Smooth muscle cell (in vitro differentiated cells): ENCODE results near the gene PCLAF. TPM values are rescaled to one million over a fixed set of nuclear protein-coding genes. Genes with fewer than 3 reads are reported as not detected.
"Not testable (repeated sequence)": the region's sequence is repeated elsewhere in the genome, so short reads cannot be mapped to it uniquely, and the experiment has no call there.

Experiments used
- DNase-seq: peaks from one replicate; lab custom pipeline; 2025; ENCODE audit not compliant: unreplicated experiment; lab: John Stamatoyannopoulos, UW
- H2AFZ ChIP-seq: fragments of 200-600 bp; sonication (generic); 2 replicates; pipeline ENCODE4 v1.6.0; 2016; ENCODE audit warnings: antibody characterized with exemption, low read depth, mild to moderate bottlenecking
- H3F3A ChIP-seq: fragments of 200-600 bp; sonication (generic); 2 replicates; pipeline ENCODE4 v1.6.0; 2017; ENCODE audit warnings: antibody characterized with exemption, low read depth
- H3K27ac ChIP-seq: fragments of 200-600 bp; sonication (generic); 2 replicates; pipeline ENCODE4 v1.5.1; 2016; ENCODE audit warnings: low read depth, mild to moderate bottlenecking
- H3K27me3 ChIP-seq: fragments of 200-600 bp; sonication (generic); 2 replicates; pipeline ENCODE4 v1.6.1; 2016; ENCODE audit warnings: low read depth, mild to moderate bottlenecking
- H3K36me3 ChIP-seq: fragments of 200-600 bp; sonication (generic); 2 replicates; pipeline ENCODE4 v1.5.1; 2016; ENCODE audit warnings: low read depth
- H3K4me1 ChIP-seq: fragments of 200-600 bp; sonication (generic); 2 replicates; pipeline ENCODE4 v1.5.1; 2016; ENCODE audit warnings: low read depth
- H3K4me2 ChIP-seq: fragments of 200-600 bp; sonication (generic); 2 replicates; pipeline ENCODE4 v1.6.0; 2016; ENCODE audit warnings: mild to moderate bottlenecking
- H3K4me3 ChIP-seq: fragments of 200-600 bp; sonication (generic); 2 replicates; pipeline ENCODE4 v1.5.1; 2016; ENCODE audit warnings: mild to moderate bottlenecking
- H3K79me2 ChIP-seq: fragments of 200-600 bp; sonication (generic); 2 replicates; pipeline ENCODE4 v1.6.0; 2016; ENCODE audit warnings: low read depth, mild to moderate bottlenecking
- H3K9ac ChIP-seq: fragments of 200-600 bp; sonication (generic); 2 replicates; pipeline ENCODE4 v1.6.0; 2016; ENCODE audit warnings: low read depth
- H3K9me3 ChIP-seq: fragments of 200-600 bp; sonication (generic); replicated peaks from 2 replicates; pipeline ENCODE4 v1.5.1; 2016; ENCODE audit warnings: low read depth
- H4K20me1 ChIP-seq: fragments of 200-600 bp; sonication (generic); 2 replicates; pipeline ENCODE4 v1.6.0; 2016; ENCODE audit warnings: low read depth
- CTCF ChIP-seq: fragments of 200-600 bp; sonication (generic); IDR thresholded peaks from 2 replicates; pipeline ENCODE4 v1.5.1; 2017; ENCODE audit warnings: borderline replicate concordance, mild to moderate bottlenecking, antibody characterized with exemption; ENCODE audit not compliant: insufficient read depth, poor library complexity, severe bottlenecking
- WGBS: methylation state at CpG from one replicate; pipeline ENCODE4 v1.1.7; 2016; ENCODE audit warnings: low lambda C conversion rate; 5-methylcytosine and 5-hydroxymethylcytosine counted together
- polyA plus RNA-seq: library from polyadenylated mRNA; unstranded; fragments of >200 nt; fragmentation: Nextera tagmentation; extraction: Ambion mirVana; gene quantifications from 2 replicates; pipeline ENCODE4 v1.2.1, GENCODE V29; 2016
- total RNA-seq: library from RNA; depleted of rRNA; stranded (reverse); fragments of >200 nt; gene quantifications from 2 replicates; pipeline ENCODE4 v1.2.3, GENCODE V29; 2014

The PCLAF gene
- total and polyA plus RNA-seq, 2 experiments from 2014 or later: 19.0 to 30.7 TPM

- Histone ChIP-seq H3K9ac (no peak overlapping the region), H3K36me3 (peaks cover 17% of the 10 kb centered on the region), H2AFZ (no peak overlapping the region), H3K4me2 (no peak overlapping the region), H3K27ac (peak overlapping the region; percentile 74), H3K9me3 (no peaks in the 10 kb centered on the region), H3F3A (no peaks in the 10 kb centered on the region), H3K4me3 (no peak overlapping the region), H3K27me3 (no peaks in the 10 kb centered on the region), H4K20me1 (no peaks in the 10 kb centered on the region), H3K79me2 (no peaks in the 10 kb centered on the region), H3K4me1 (no peaks in the 10 kb centered on the region)
- TF ChIP-seq CTCF: no peak
- WGBS: 84% methylated on average over 2 of the region's 2 CpGs
- DNase-seq: no peak
Observed at GRCh38 chr15:64412216-64412615, 31.0 kb upstream of the PCLAF start.

- H3K27me3 ChIP-seq: no peaks in the 10 kb centered on the region
- no peak for TF ChIP-seq CTCF
- H3K9me3 ChIP-seq: no peaks in the 10 kb centered on the region
- no peaks in the 10 kb centered on the region for H3K79me2 ChIP-seq
- no peak overlapping the region for H2AFZ ChIP-seq
- no peaks in the 10 kb centered on the region for H3K4me1 ChIP-seq
- no peak overlapping the region for H3K4me2 ChIP-seq
- no peak overlapping the region for H3K9ac ChIP-seq
- H3K4me3 ChIP-seq: no peak overlapping the region
- no peak for DNase-seq
- H4K20me1 ChIP-seq: no peaks in the 10 kb centered on the region
- H3K27ac ChIP-seq: no peak overlapping the region
- 94% methylated on average over 2 of the region's 2 CpGs for WGBS
- no peaks in the 10 kb centered on the region for H3F3A ChIP-seq
- peaks cover 20% of the 10 kb centered on the region for H3K36me3 ChIP-seq
Observed at GRCh38 chr15:64400583-64400982, 19.3 kb upstream of the PCLAF start.

GRCh38 chr15:64398575-64398974, 17.3 kb upstream of the PCLAF start:
- no peaks in the 10 kb centered on the region for H3K27me3 ChIP-seq
- H3K79me2 ChIP-seq: no peaks in the 10 kb centered on the region
- WGBS: 100% methylated on average over 2 of the region's 2 CpGs
- no peaks in the 10 kb centered on the region for H3K9me3 ChIP-seq
- H3K4me3 ChIP-seq: no peak overlapping the region
- no peaks in the 10 kb centered on the region for H3K4me1 ChIP-seq
- no peaks in the 10 kb centered on the region for H3F3A ChIP-seq
- no peak overlapping the region for H2AFZ ChIP-seq
- DNase-seq: no peak
- no peaks in the 10 kb centered on the region for H4K20me1 ChIP-seq
- H3K27ac ChIP-seq: peak overlapping the region; percentile 49
- no peak overlapping the region for H3K4me2 ChIP-seq
- no peak for TF ChIP-seq CTCF
- H3K9ac ChIP-seq: no peak overlapping the region
- peaks cover 20% of the 10 kb centered on the region for H3K36me3 ChIP-seq

GRCh38 chr15:64396789-64397188, 15.5 kb upstream of the PCLAF start:
- WGBS: 96% methylated on average over 5 of the region's 5 CpGs
- H3K9me3 ChIP-seq: no peaks in the 10 kb centered on the region
- TF ChIP-seq CTCF: no peak
- peaks cover 7% of the 10 kb centered on the region for H3K79me2 ChIP-seq
- no peaks in the 10 kb centered on the region for H3K27me3 ChIP-seq
- no peak for DNase-seq
- peaks cover 5% of the 10 kb centered on the region for H4K20me1 ChIP-seq
- H3K4me1 ChIP-seq: no peaks in the 10 kb centered on the region
- no peak overlapping the region for H3K4me3 ChIP-seq
- no peaks in the 10 kb centered on the region for H3F3A ChIP-seq
- H3K4me2 ChIP-seq: no peak overlapping the region
- H3K27ac ChIP-seq: no peak overlapping the region
- no peak overlapping the region for H3K9ac ChIP-seq
- peaks cover 20% of the 10 kb centered on the region for H3K36me3 ChIP-seq
- no peak overlapping the region for H2AFZ ChIP-seq

- H3K79me2 ChIP-seq: peaks cover 44% of the 10 kb centered on the region
- DNase-seq, H3K9ac ChIP-seq: not testable (repeated sequence)
Observed at GRCh38 chr15:64392471-64392870, 11.2 kb upstream of the PCLAF start.

More at GRCh38 chr15:64392471-64392870, 11.2 kb upstream of the PCLAF start:
- not testable (repeated sequence) for H3K27ac ChIP-seq, H2AFZ ChIP-seq, H3K4me2 ChIP-seq, H3K4me3 ChIP-seq, H3K9me3 ChIP-seq, H3F3A ChIP-seq, H3K4me1 ChIP-seq, H4K20me1 ChIP-seq, H3K27me3 ChIP-seq
- 98% methylated on average over 3 of the region's 3 CpGs for WGBS
- peaks cover 11% of the 10 kb centered on the region for H3K36me3 ChIP-seq
